HG02798 (cell line): ENCODE results near the gene SLCO3A1.
"Not testable (repeated sequence)": the region's sequence is repeated elsewhere in the genome, so short reads cannot be mapped to it uniquely, and the experiment has no call there.

ENCODE experiments used
- ATAC-seq: cut with Tn5 transposase; IDR thresholded peaks from one replicate; pipeline ENCODE4 v1.9.1; 2021; ENCODE audit warnings: mild to moderate bottlenecking; ENCODE audit not compliant: unreplicated experiment, poor library complexity

The SLCO3A1 gene

DNA sequence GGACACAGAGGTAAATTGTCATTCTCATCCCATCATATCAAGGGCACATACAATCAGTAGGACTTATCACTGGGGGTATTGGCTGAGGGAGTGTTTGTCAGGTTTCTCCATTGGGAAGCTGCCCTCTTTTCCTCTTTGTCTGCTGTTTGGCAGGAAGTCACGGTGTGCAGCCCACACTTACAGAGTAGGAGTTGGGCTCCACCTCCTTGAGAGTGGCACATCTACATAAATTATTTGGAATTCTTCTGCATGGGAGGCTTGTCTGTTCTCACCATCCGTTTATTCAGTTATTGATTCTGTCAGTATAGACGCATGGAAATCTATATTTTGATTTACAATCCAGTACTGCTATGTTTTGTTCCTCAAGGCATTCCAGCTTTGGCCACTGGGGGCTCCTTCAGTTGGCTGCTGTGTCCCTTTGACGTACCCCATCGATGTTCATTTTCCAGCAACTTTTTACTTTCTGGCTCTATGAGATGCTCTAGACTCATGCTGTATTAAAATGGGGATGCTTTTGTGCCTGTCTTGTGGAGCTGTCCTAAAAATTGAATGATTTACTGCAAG, 200.3 kb downstream of the SLCO3A1 start:
- no peak for ATAC-seq

GRCh38 chr15:92056875-92057274, 203.4 kb downstream of the SLCO3A1 start:
- ATAC-seq, result no peak

GRCh38 chr15:92059036-92059970, 205.8 kb downstream of the SLCO3A1 start:
- ATAC-seq, result no peak

- not testable (repeated sequence) for ATAC-seq
Measured at GRCh38 chr15:92059971-92060311, 206.4 kb downstream of the SLCO3A1 start.

GRCh38 chr15:92061511-92062195, 208.1 kb downstream of the SLCO3A1 start:
- ATAC-seq, result no peak

DNA sequence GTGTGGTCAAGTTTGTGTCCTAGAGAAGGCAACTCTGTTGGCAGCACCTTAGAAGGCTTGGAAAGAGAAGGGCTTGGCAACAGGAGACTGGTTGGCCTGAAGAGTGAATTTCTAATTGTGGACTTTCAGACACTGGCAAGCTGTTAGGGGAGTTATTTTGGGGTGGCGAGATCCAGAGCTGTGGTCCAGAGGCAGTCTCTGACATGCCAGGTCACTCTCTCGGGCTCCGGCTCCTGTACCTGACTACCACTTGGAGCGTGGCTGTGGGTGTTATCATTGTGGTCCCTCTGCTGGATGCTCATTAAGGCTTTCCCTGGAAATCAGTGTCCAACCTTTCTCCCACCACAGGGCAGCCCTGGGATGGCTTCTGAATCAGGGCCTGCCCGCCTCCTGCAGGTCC, 209.0 kb downstream of the SLCO3A1 start:
- no peak for ATAC-seq

DNA sequence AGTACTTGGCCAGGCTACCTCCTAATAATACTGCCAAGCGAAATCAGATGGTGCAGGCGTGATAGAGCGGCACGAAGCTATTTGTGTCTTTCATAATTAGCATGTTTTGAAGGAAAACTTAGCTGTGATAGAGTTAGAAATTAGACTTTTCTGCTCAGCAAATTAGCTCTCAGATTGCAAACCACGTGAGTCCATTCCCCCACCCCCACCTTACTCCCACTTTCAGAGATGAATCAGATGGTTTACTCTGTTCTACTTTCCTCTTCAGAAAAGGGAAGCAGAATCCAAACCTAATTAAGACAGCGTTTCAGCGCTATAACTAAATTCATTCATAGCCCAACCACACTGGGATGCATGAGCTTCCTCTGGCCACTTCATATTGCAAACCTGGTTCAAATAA, 214.6 kb downstream of the SLCO3A1 start:
- no peak for ATAC-seq

DNA sequence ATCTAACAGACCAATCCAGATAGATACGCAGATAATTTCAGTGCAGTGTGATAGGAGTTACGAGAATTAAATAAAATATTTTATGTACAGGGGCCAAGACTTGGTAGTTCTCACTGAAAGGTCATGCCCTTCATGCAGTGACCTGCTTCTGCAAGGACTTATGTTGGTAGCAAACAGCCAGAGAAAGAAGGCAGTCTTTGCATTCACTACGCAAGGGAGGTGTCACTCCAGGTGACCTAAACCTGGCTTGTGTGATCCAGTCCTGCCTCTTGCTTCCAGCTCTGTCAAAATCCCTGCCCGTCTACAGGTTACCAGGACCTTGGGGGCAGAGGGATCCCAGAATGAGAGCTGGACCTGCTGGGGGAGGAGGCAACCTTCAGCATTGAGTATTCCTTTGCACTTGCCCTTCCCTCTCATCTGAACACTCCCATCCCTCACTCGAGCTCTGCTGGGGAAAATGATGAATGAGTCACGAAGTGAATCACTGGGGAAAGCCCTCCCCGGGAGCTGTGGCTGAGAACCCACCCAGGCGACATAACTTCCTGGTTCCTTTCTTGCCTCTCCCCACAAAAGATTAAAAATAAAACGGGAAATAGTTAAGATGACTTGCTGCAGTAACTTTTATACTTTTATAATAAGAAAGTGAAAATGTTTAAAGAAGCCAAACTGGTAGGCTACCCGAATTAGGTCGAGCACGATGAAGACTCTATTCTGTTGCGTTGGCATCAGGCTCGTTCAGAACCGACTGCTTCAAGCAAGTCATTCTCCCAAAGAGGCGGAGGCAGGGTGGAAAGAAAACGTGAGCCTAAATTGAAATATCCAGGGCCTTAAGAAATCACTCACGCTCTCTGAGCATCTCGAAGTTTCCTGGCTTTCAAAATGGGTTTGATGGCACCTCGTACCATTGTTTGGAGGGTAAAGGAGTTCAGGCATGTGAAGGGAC, 216.1 kb downstream of the SLCO3A1 start:
- ATAC-seq, result peak; percentile 53

GRCh38 chr15:92070251-92070650, 216.7 kb downstream of the SLCO3A1 start:
- not testable (repeated sequence) for ATAC-seq

- ATAC-seq, result no peak
Measured at GRCh38 chr15:92071045-92071634, 217.6 kb downstream of the SLCO3A1 start.

DNA sequence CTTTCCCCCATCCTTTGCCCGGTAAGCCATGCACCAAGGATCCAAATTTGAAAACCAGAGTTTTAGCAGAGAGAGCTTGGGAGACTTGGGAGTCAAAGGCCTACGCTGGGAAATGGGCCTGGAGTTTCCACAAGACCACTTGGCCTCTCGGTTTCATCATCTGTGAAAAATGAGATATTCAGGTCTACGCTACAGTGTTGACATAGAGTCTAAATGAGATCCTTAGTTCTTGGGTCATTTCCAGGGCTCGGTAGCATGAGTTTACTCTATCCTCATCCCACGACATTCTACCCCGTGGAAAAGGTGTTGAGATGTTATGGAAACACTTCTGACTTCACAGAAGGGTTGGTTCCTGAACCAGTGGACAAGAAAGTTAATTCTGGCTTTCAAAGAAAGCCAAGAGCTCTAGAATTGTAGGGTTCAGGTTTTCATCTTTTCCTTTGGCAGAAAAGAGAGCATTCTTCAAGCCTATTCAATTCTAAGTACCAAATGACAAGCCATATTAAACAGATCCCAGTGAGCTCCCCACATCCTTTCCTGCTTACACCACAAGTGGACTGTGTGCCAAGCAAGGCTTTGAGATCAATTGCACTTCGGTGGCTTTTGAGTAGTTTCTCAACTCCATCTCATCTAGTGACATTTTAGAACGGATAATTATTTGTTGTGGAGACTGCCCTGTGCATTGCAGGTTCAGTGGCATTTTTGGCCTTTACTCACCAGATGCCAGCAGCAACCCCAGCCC, 219.7 kb downstream of the SLCO3A1 start:
- ATAC-seq, result no peak

GRCh38 chr15:92074101-92074500, 220.6 kb downstream of the SLCO3A1 start:
- no peak for ATAC-seq

- no peak for ATAC-seq
Measured at GRCh38 chr15:92074646-92075045, 221.1 kb downstream of the SLCO3A1 start.

GRCh38 chr15:92075764-92076163, 222.3 kb downstream of the SLCO3A1 start:
- ATAC-seq, result no peak

DNA sequence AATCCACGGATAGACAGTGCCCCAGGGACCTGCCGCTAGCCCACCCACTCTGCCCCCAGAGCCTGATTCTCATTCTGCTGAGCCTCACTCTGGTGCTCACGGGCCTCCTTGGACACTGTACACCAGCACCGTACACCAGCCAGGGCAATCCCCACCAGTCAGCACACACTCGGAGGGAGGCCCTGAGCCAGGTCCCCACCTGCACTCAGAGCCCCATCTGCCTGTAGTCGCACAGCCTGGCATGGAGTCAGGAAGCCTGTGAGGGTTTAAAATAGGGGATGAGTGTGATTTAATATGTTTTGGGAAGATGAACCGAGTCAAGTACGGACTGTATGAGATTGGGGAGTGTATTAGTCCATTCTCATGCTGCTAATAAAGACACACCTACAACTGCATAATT, 223.0 kb downstream of the SLCO3A1 start:
- no peak for ATAC-seq

GRCh38 chr15:92077353-92078085, 224.0 kb downstream of the SLCO3A1 start:
- ATAC-seq, result peak; percentile 75

- ATAC-seq, result no peak
Measured at GRCh38 chr15:92078270-92078669, 224.8 kb downstream of the SLCO3A1 start.

- no peak for ATAC-seq
Measured at GRCh38 chr15:92079047-92079446, 225.5 kb downstream of the SLCO3A1 start.
